NCI-H510A treated with DMSO at 0.1 percent for 48 hours (cell line): Measurements from ENCODE around the gene ADNP2.

Experiments used
- DNase-seq: peaks from one replicate; lab custom pipeline; 2025; lab: John Stamatoyannopoulos, UW

Gene ADNP2

DNA sequence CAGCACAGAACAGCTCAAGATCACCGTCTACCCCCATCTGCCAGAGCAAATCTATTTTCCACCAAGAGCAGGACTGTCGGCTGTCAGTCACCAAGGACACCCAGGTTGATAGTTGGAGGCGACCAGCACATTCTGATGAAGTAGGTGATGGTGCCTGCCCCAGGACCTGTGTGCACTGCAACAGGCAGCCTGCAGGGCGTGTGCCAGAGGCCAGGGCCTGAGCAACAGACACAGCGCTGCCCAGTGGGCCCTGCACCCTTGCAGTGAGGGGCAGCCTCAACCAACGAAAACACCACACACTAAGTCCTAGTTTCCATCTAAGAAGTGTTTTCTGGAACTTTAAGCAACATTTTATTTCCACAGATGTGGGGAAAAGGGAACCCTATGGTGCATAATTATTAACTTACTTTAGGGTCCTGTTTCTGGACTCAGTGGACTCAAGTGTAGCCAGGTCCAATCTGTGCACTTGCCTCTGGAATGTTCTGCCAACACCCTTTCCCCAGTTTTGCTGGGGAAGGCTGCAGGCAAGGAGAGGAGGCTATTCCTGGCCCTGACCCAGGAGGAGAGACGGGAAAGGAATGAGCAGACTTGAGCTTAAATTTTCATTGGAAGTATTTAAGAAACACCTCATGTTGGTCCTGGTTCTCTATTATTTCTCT lies 61.5 kb downstream of the ADNP2 start:
- DNase-seq = no peak

GRCh38 chr18:80171054-80171872 lies 62.2 kb downstream of the ADNP2 start:
- DNase-seq = no peak

GRCh38 chr18:80172056-80172455 lies 63.0 kb downstream of the ADNP2 start:
- no peak for DNase-seq

GRCh38 chr18:80173060-80173459 lies 64.0 kb downstream of the ADNP2 start:
- DNase-seq = no peak

DNA sequence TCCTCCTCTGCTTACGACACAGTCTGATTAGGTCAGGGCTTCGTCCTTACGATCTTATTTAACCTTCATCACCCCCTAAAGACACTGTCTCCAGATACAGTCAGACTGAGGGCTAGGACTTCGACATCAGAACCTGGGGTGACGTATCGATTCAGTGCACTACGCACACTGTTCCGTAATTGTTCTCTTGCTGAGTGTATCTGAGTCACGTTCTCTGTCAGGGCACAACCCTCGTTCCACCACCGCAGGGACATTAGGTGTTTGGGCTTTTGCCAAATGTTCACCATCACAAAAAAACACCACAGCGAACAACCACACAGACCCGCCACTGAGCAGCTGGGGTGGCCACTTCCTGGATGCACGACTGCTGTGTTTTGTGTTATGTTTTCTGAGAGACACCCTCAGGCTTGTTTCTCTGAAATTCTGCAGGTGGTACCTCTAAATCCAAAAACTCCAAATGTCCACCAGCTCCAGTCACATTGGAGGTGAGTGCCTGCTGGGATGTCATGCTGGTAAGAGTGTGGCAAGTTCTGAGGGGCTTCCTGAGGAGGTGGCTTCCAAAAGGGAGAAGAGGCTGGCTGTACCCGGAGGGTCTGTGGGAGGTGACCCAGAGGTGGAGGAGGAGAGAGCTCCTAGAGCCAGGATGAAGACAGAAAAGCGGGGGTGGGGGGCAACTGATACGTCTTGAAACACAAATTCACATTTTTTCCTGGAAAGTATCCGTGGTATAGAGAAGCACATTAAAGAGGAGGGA lies 66.6 kb downstream of the ADNP2 start:
- DNase-seq = no peak

- DNase-seq = peak; percentile 11
These were observed 67.4 kb downstream of the ADNP2 start for GRCh38 chr18:80176334-80177073.

DNA sequence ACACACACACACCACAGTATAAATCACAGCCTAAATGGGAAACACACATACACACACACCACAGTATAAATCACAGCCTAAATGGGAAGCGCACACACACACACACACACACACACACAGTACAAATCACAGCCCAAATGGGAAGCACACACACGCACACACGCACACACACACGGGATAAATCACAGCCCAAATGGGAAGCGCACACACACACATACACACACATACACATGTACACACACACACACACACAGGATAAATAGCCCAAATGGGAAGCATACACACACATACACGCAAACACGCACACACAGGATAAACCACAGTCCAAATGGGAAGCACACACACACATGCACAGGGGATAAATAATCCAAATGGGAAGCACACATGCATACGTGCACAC lies 68.1 kb downstream of the ADNP2 start:
- no peak for DNase-seq

DNA sequence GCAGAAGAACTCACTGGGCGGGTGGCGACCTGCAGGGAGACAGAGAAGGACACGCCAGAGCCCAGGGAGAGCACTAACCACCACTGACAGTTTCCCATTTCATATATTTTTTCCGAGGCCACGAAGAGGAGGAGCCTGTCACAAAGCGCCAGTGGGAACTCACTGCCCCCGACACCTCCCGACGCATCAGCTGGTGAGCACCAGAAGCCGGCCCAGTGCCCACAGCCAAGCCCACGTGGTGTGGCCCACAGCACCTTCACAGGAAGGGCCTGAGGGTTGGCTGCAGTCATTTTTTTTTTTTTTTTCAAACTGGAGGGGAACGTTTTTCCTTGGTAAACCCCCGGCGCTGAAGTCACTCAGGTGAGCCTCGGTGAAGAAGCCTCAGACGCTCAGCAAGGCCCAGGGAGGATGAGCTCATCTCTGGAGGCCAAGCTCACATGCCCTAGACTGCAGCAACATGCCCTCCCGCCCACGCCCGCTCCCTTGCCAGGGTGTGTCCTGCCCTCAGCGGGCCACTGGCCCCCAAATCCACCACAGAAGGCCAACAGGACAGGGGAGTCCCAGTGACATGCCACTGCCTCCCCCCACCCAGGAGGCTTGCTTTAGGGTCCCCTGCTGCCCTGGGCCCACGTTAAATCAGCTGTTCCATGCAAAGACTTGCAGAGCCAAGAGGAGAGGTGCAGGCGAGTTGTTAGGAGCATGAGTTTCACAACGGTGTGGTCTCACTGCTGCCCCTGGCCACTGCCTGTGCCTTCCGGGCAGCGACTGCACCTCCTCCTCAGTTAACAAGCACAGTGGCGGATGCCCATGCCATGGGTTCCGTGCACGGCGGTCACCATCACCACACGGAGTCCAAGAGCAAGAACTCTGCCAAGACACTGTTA lies 70.1 kb downstream of the ADNP2 start:
- DNase-seq = no peak

- DNase-seq = peak; percentile 75
These were observed 70.9 kb downstream of the ADNP2 start for GRCh38 chr18:80179857-80180558.

GRCh38 chr18:80180778-80181564 lies 71.9 kb downstream of the ADNP2 start:
- DNase-seq = no peak

DNA sequence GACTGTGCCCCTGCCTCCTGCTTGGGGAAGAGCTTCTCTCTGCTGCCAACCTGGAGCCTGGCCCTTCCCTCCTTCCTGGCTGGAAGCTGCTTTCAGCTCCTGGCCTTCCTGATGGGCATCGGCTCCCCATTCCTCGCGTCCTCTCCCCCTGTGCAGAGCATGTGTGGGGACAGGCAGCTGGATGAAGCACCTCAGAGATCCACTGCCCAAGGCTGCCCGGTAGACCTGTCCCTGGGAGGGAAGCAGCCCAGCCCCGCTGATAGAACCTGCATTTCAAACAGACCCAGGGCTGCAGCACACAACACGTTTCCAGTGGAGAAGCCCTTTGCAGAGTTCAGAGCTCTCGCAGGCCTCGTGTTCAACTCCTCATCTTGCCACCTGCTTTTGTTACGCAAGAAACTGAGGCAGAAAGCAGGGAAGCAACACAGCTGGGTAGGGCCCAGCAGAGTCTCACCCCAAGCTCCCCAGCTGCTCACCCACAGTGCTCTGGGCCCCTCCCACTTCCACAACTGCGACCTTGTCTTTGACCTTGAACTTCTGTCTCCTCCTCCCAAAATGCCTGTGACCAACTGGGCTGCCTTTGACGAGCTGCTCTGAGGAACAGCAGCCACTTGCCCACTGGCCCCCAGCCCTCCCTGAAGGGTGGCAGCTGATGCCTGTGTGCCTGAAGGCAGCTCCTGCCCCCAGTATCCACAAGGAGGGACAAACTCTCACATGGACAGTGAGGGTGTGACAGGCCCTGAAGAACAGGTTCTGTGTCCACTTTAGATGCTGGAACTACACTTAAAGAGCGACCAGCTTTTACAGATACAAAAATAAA lies 72.8 kb downstream of the ADNP2 start:
- peak; percentile 21 for DNase-seq

- no peak for DNase-seq
These were observed 73.8 kb downstream of the ADNP2 start for GRCh38 chr18:80182855-80183254.

GRCh38 chr18:80183273-80184050 lies 74.4 kb downstream of the ADNP2 start:
- peak; percentile 13 for DNase-seq

DNA sequence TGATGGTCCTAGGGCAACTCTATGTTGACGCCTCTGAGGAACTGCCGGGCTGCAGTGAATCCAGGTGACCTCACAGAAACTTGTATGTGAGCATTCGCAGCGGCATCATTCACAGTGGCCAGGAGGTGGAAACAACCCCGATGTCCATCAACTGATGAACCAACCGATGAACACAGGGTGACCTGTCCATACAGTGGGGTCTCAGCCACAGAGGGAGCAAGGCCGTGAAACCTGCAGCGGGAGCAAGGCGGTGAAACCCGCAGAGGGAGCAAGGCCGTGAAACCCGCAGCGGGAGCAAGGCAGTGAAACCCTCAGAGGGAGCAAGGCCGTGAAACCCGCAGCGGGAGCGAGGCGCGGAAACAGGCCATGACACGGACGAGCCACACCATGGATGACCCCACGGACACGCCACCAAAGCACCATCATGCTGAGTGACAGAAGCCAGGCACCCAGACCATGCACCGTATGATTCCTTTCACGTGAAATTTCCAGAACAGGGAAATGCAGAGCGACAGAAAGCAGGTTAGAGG lies 75.2 kb downstream of the ADNP2 start:
- DNase-seq = no peak

GRCh38 chr18:80185545-80185944 lies 76.5 kb downstream of the ADNP2 start:
- DNase-seq = no peak

- no peak for DNase-seq
These were observed 79.0 kb downstream of the ADNP2 start for GRCh38 chr18:80187956-80188642.
